Measurements from ENCODE around the gene TMUB2. TPM values are rescaled to one million over a fixed set of nuclear protein-coding genes. Genes with fewer than 3 reads are reported as not detected.

TMUB2 gene
- total RNA-seq, 1 experiment from 2014 or later = 9.2 TPM

- DNase-seq (ENCODE audit: low read depth) = no peak
Measured at GRCh38 chr17:44202756-44203155, 16.0 kb downstream of the TMUB2 start.

- peak; percentile 43 for DNase-seq (ENCODE audit: low read depth)
Measured at GRCh38 chr17:44203731-44204440, 17.1 kb downstream of the TMUB2 start.

GRCh38 chr17:44204441-44204882 lies 17.7 kb downstream of the TMUB2 start:
- DNase-seq (ENCODE audit: low read depth) = peak; percentile 30

GRCh38 chr17:44205962-44206824 lies 19.4 kb downstream of the TMUB2 start:
- no peak for DNase-seq (ENCODE audit: low read depth)

- no peak for DNase-seq (ENCODE audit: low read depth)
Measured at GRCh38 chr17:44206825-44207155, 20.0 kb downstream of the TMUB2 start.

GRCh38 chr17:44207319-44207718 lies 20.5 kb downstream of the TMUB2 start:
- no peak for DNase-seq (ENCODE audit: low read depth)

DNA sequence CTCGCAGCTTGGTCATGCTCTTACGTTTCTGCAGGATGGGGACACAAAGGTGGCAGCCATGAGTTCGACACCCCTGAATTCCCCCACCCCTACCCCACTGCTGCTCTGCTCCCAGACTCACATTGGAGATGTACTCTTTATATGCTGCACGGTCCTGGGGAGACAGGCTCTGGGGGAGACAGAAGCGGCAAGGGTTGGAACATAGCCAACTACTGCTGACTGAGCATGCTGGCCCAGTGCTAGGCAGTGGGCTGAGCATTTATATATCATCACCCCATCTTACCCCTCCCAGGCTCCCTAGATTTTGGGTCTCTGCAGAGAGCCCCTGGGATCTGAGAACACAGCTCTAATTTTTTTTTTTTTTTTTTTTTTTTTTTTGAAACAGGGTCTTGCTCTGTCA lies 21.0 kb downstream of the TMUB2 start:
- DNase-seq (ENCODE audit: low read depth) = no peak

DNA sequence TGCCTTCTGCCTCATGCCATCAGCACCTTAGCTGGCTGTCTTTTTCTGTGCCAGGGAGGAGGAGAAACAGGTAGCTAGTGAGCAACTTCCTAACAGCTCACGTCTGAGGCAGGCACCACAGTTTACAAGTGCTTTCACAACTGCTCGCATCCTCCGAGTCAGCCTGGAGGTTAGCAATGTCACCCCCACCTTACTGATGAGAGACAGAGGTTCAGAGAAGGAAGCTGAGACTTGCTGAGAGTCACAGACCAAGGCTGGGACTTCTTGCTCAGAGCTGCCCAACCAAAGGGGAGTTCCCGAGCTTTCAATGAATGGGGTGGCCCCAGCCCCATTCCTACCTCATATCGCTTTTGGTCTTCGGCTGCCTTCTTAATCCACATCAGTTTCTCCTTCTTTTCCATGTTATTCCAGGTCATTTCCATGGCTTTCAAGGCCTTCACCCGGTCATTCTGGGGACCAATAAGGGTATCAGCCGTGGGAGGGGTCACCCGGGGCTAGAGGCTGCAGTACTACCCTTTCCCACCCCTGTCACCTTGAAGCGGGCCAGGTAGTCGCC lies 23.1 kb downstream of the TMUB2 start:
- no peak for DNase-seq (ENCODE audit: low read depth)

DNA sequence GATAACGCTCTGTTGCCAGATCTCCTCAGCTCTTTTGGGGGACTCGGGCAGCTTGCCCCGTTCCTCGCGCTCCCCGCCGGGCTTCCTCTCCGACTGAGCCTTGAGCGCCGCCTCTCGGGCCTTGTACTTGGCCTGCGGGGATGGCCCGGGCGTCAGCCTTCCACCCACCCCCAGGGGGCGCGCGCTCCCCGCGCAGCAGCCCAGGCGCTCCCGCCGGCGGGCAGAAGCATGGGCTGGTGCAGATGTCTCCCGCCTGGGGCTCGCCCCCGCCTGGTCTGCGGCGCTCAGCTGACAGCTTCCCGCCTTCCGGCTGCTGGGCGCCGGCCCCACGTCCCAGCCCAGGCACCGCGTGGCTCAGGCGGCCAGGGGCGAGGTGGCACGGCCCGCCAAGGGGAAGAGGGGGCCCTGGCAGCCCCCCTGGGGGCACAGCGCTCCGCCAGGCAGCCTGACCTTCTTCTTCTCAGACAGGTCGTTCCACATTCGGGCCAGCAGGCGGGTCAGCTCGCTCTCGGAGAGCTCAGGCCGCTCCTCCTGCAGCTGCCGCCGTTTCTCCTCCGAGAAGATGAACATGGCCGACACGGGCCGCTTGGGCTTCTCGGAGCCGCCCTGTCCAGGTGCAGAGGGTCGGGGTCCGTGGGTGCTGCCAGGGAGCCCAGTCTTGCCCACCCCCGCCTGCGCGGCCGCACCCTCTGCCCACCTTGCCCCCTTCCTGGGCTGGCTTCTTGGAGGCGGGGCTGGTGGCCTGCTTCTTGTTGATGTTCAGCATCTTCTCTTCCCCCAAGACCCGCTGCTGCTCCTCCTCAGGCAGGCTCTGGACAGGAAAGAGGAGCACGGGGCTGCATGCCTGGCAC lies 23.8 kb downstream of the TMUB2 start:
- peak; percentile 86 for DNase-seq (ENCODE audit: low read depth)

GRCh38 chr17:44211281-44212265 lies 24.8 kb downstream of the TMUB2 start:
- DNase-seq (ENCODE audit: low read depth) = no peak

DNA sequence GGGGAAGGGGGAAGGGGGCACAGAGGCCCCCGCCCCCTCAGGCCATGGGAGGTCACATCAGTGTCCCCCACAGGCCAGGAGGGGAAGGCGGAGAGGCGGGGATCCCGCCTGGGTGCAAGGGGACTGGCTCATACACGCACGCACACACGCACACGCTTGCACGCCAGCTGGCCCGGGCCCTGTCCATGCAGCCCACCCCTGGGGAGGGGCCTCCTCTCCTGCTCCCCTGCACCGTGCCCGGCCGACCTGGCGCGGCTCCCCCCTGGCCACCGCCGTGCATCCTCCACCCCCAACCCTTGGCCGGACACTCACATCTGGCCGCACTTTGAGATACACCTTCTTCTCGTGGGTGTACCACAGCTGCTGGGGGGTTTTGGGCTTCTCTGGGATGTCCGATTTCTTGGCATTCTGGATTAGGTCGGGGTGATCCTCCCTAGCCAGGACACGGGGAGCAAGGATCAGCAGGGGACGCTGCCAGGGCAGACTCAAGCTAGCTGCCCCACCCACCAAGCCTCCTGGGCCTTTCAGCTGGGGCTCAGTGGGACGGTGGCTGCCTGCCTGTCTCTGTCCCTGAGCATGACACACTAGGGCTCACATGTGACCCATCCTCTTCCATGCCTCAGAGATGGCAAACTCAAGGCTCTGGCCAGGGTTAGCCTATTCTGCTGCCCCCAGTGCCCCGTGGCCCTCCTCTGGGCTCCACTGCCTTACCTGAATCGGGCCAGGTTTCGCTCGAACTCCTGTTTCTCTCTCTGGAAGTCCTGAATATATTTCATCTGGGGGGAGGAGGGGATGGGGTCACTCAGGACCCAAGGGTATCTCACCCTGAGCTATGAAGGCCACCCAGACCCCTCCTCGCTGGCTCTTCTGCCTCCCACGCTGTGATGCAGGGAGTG lies 26.0 kb downstream of the TMUB2 start:
- DNase-seq (ENCODE audit: low read depth) = no peak

DNA sequence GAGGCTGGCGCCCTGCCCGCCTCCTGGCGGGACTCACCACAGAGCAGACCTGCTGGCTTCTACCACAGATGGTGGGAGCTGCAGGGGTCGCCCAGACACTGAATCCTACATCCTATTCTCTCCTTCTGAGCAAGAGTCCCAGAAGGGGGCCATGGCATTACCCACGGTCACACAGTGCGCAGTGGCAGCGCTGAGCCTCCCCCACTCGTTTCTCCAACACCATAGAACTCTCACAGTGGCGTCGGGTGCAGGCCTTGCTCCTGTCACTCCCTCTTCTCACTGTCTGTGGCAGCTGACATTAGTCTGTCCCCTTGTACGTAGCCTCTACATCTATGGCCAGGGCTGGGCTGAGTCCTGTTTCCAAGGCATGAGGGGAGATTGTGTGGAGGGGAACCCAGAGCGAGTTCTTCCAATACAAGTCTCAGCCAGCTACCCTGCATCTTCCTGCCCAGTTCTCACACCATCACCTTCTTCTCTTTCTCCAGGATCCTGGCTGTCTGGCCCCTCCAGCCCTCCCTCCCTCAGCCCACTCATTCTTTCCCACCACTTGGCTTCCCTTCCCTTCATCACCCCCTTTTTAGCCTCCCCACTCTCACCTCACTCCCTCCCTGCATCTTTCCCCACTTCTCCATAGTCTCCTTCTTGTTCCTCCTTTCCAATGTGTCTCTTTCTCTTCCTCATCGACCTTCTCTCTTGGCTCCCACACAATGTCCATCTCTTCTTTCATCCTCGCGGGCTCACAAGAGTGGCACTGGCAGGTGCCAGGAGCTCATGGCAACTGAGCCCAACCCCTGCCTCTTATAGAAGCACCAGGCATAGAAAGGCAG lies 26.8 kb downstream of the TMUB2 start:
- DNase-seq (ENCODE audit: low read depth) = no peak

DNA sequence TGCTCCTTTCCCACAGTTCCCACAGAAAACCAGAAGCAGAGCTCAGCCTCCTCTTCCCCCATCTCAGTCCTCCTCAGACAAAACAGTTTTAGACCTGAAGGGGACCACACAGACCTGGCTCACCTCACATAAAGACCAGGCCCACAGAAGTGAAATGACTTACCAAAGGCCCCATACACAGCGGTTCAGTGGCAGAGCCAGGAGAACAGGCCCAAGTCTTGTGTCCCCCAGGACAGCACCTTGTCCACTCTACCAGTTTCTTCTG lies 27.4 kb downstream of the TMUB2 start:
- DNase-seq (ENCODE audit: low read depth) = no peak

GRCh38 chr17:44214896-44215295 lies 28.1 kb downstream of the TMUB2 start:
- no peak for DNase-seq (ENCODE audit: low read depth)

GRCh38 chr17:44216173-44216572 lies 29.4 kb downstream of the TMUB2 start:
- DNase-seq (ENCODE audit: low read depth) = no peak

DNA sequence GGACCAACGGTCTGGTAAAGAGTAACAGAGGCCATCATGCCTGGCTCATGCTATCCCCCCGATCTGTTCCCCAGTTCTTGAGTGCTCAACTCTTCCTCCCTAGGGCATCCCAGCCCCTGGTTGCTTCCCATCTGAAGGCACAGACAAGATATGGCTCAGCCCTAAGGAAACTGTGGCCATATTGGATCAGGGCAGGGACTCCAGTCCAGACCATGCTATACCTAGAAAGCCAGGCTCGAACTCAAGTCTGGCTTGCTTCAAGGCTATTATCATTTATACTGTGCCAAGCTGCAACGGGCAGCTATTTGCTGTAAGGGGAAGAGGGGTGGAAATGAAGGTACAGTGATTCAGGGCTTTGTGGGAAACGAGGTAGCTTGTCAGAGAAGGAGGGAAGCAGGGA lies 29.9 kb downstream of the TMUB2 start:
- no peak for DNase-seq (ENCODE audit: low read depth)

DNA sequence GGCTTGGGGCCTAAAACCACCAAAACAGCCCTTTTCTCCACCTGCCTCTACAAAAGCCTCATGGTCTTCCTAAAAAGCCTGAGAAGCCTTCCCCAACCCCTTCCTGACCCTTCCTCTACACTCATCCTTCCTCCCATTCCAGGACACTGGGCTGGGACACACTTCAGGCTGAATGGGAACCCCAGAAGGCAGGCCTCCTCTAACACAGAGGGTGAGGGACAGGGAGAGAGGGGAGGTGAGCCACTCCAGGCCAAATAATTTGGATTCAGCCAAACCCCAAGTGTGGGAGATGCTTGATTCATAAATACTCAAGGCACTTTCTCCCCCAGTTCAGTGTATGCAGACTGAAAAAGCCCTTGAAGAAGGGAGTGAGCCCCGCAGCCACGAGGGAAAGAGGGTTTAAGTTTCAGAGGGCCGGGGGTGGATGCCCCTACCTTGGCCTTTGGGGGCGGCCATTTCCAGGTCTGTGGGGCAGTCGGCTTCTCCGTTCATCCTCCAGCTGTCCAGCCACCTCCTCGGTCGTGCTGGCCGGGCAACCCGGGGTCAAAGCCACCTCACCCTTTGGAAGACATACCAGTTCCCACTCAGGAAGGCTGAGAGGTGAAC lies 31.1 kb downstream of the TMUB2 start:
- DNase-seq (ENCODE audit: low read depth) = no peak

GRCh38 chr17:44218344-44219107 lies 31.8 kb downstream of the TMUB2 start:
- DNase-seq (ENCODE audit: low read depth) = peak; percentile 92

All from Daoy (cell line).